NT2/D1 (cell line): ENCODE data around the gene PDZRN3.

Source experiments
- SUZ12 ChIP-seq: IDR thresholded peaks from 2 replicates; pipeline ENCODE4 v1.6.1; 2011; ENCODE audit not compliant: insufficient read length, insufficient read depth; ENCODE audit errors: extremely low read depth
- YY1 ChIP-seq: IDR thresholded peaks from 2 replicates; pipeline ENCODE4 v1.6.1; 2011; ENCODE audit not compliant: insufficient read length, insufficient read depth
- ZNF274 ChIP-seq: IDR thresholded peaks from 2 replicates; pipeline ENCODE4 v1.6.1; 2011; ENCODE audit warnings: mild to moderate bottlenecking, low read depth, low read length

DNA sequence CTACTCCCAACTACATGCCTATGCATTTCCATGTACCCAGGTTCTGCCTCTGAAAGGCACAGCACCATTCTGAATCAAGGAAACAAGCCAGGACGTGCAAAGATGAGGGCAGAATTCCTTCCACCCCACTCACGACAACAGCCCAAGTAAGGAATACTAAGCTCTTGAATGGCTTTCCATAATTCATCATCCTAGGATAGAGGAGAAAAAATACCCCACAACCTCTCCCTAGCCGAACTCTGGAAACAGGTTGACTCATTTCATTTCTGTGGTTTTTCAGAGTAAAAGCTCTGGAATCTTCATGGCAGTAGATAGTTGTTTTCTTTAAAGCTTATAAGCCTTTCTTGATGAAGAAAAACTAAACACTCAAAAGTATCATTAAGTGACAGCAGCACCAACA, 77.8 kb downstream of the PDZRN3 start:
- TF ChIP-seq SUZ12 (no peak), ZNF274 (no peak), YY1 (no peak)
